ENCODE data around the gene CD164. TPM values are rescaled to one million over a fixed set of nuclear protein-coding genes. Genes with fewer than 3 reads are reported as not detected.

CD164 gene
- 100 to 1,000 TPM; 223 to 229 TPM for total RNA-seq

DNA sequence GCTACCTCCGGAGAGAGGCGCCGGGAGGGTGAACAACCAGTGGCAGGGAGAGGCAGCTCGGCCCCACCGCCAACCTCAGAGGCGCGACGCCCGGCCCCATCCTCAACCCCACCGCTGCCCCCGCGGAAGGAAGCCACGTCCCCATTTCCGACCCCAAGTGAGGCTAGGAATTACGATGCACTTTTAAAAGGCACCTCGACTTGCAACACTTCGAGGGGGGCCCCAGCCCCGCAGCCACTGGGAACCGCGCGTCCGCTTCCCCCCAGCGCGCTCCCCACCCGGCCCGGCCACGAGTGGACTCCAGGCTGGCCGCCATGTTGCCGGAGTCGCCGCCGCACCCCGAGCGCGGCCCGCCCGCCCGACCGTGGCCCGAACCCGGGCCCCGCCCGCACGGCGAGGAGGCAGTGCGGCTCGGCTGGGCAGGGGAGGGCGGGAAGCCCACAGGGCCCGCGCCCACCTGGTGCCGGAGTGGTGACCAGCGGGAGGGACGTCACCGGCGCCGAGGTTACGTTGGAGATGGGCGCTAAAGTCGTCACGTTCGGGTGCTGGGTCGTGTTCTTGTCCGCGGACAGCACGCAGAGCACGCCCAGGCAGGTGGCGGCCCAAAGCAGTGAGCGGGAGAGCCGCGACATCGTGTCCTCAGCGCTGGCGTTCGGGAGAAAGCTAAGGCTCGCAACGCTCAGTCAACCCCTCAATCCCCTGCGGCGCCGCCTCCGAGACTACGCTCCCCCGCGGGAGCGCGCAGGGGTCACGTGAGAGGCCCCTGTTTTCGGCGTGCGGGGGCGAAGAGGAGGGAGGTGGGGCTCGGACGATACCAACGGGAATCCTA lies at the start of gene CD164:
TSS of gene CD164 (minus strand) at position 721 of the 829 bp plus-strand sequence. CDS start at position 632, 89 bp downstream.
- ChIA-PET CTCF (interaction anchor here (1.0 to 5.4 kb wide), 10 partner anchors 10 to 657 kb away, joined by 3 to 139 read pairs (median 7); partner anchors contain the start of genes CEP57L1, SESN1 and ZBTB24), POLR2A (interaction anchor here (0.6 to 4.7 kb wide), 21 partner anchors 10 to 822 kb away, joined by 3 to 111 read pairs (median 5); partner anchors contain the start of genes CEP57L1, MICAL1, PPIL6 and SESN1)
- H3K4me1 Mint-ChIP-seq (ENCODE audit: low read depth): peaks cover 44% of the 10 kb centered on the region
- peak within 1 kb of the TSS; percentile 99 for H3K27ac Mint-ChIP-seq
- H3K27me3 Mint-ChIP-seq: no peaks in the 10 kb centered on the region
- intact Hi-C loops (cut with micrococcal nuclease): loop anchor here (1.0 to 10.0 kb wide), 11 partner anchors 9 to 1557 kb away; partner anchors contain the start of genes AK9, CDC40, CEP57L1 and FIG4
- DNase-seq: peak; percentile 95
- H3K36me3 Mint-ChIP-seq: peaks cover 38% of the 10 kb centered on the region
- no peaks in the 10 kb centered on the region for H3K9me3 Mint-ChIP-seq
- peak within 1 kb of the TSS; percentile 95 for H3K4me3 Mint-ChIP-seq

DNA sequence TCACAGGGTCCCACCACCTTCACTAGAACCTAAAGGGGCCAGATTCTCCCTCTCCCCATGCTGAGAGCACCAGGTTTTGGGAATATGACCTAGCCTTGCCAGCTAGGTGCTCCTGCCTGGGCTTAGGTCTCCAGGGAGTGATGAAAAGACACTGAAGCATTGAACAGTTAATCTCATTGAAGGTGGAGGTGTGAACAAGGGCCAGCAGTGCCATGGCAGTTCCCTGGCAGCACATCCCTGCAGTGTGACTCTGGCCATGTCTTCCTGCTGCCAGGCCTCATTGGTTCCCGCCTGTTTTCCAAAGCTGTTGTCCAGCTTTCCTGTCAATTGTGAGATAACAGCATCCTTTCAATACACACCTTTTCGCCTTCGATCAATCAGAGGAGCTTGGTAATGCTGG lies 47.2 kb upstream of the CD164 start:
- Mint-ChIP-seq H3K9me3 (no peaks in the 10 kb centered on the region), H3K36me3 (no peaks in the 10 kb centered on the region), H3K4me1 (ENCODE audit: low read depth) (peaks cover 3% of the 10 kb centered on the region), H3K27ac (no peak overlapping the region), H3K27me3 (peaks cover 1% of the 10 kb centered on the region), H3K4me3 (no peak overlapping the region)
- ChIA-PET CTCF (no interaction called here), POLR2A (no interaction called here)
- intact Hi-C loops (cut with micrococcal nuclease): no loop called here
- DNase-seq: no peak

DNA sequence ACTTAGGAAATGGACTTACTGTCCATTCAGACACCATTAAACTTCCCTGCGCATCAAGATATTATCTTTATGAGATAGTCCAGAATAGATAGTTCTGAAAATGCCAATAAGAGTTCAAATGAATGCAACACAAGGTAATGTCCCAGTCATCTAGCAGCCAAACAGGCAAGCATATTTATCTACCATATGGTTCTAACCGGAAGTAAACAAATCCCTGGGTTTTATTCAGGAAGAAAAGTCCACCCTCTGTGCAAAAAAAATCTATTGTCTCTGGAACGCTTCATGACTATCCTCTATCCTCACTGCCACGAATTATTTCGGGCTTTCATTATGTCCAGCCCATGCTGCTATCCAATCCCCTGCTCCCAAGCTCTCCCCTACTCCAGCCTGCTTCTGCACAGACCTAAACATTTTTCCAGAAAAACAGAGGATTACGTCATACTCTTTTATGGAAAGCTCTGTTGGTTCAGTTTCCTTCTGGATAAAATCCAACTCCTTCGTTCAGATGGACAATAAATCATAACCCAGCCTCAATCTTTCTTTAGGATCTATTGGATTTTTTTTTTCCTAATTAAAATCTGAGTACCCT lies 46.7 kb upstream of the CD164 start:
- Mint-ChIP-seq H3K27me3 (peaks cover 1% of the 10 kb centered on the region), H3K4me3 (no peak overlapping the region), H3K27ac (no peak overlapping the region), H3K36me3 (no peaks in the 10 kb centered on the region), H3K4me1 (ENCODE audit: low read depth) (peaks cover 3% of the 10 kb centered on the region), H3K9me3 (no peaks in the 10 kb centered on the region)
- DNase-seq: no peak
- POLR2A ChIA-PET: interaction anchor here (0.6 kb wide), 1 partner anchor 40 kb away, joined by 3 read pairs; no protein-coding TSS in a partner anchor
- intact Hi-C loops (cut with micrococcal nuclease): no loop called here
- CTCF ChIA-PET: no interaction called here

- ChIA-PET CTCF (no interaction called here), POLR2A (no interaction called here)
- peaks cover 1% of the 10 kb centered on the region for H3K27me3 Mint-ChIP-seq
- no peak for DNase-seq
- intact Hi-C loops (cut with micrococcal nuclease): no loop called here
- H3K9me3 Mint-ChIP-seq: no peaks in the 10 kb centered on the region
- no peak overlapping the region for H3K4me3 Mint-ChIP-seq
- peaks cover 3% of the 10 kb centered on the region for H3K4me1 Mint-ChIP-seq (ENCODE audit: low read depth)
- H3K27ac Mint-ChIP-seq: no peak overlapping the region
- no peaks in the 10 kb centered on the region for H3K36me3 Mint-ChIP-seq
Observed at GRCh38 chr6:109424946-109425345, 42.7 kb upstream of the CD164 start.

DNA sequence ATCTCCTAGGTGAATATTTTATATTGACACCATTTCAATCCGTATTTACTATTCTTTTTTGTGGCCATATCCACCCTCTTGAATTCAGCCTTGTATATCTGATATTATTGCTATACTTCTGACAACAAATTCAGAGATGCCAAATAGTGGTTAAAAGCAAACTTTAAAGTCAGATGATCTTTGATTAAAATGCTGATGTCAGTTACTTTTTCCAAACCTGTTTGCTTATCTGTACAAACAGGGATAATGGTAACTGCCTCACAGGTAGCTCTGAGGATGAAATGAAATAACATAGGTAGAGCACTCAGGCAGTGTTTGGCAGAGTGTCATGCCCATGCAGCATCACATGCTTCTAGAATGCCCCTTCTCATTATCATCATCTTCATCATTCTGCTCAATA lies 38.9 kb upstream of the CD164 start:
- CTCF ChIA-PET: interaction anchor here (1.0 kb wide), 1 partner anchor 27 kb away, joined by 3 read pairs; no protein-coding TSS in a partner anchor
- DNase-seq: no peak
- Mint-ChIP-seq H3K4me3 (no peak overlapping the region), H3K9me3 (no peaks in the 10 kb centered on the region), H3K36me3 (no peaks in the 10 kb centered on the region), H3K4me1 (ENCODE audit: low read depth) (peaks cover 2% of the 10 kb centered on the region), H3K27ac (no peak overlapping the region), H3K27me3 (no peaks in the 10 kb centered on the region)
- POLR2A ChIA-PET: no interaction called here
- intact Hi-C loops (cut with micrococcal nuclease): no loop called here

GRCh38 chr6:109420751-109421150 lies 38.5 kb upstream of the CD164 start:
- H3K36me3 Mint-ChIP-seq: no peaks in the 10 kb centered on the region
- no peaks in the 10 kb centered on the region for H3K27me3 Mint-ChIP-seq
- H3K27ac Mint-ChIP-seq: no peak overlapping the region
- no peak for DNase-seq
- H3K4me1 Mint-ChIP-seq (ENCODE audit: low read depth): no peaks in the 10 kb centered on the region
- H3K4me3 Mint-ChIP-seq: no peak overlapping the region
- CTCF ChIA-PET: no interaction called here
- POLR2A ChIA-PET: no interaction called here
- intact Hi-C loops (cut with micrococcal nuclease): no loop called here
- no peaks in the 10 kb centered on the region for H3K9me3 Mint-ChIP-seq

GRCh38 chr6:109417646-109418045 lies 35.4 kb upstream of the CD164 start:
- DNase-seq: no peak
- POLR2A ChIA-PET: no interaction called here
- CTCF ChIA-PET: no interaction called here
- Mint-ChIP-seq H3K27ac (no peak overlapping the region), H3K4me1 (ENCODE audit: low read depth) (no peaks in the 10 kb centered on the region), H3K4me3 (no peak overlapping the region), H3K27me3 (no peaks in the 10 kb centered on the region), H3K9me3 (no peaks in the 10 kb centered on the region), H3K36me3 (no peaks in the 10 kb centered on the region)
- intact Hi-C loops (cut with micrococcal nuclease): no loop called here

- intact Hi-C loops (cut with micrococcal nuclease): no loop called here
- Mint-ChIP-seq H3K9me3 (no peaks in the 10 kb centered on the region), H3K27ac (no peak overlapping the region), H3K4me1 (ENCODE audit: low read depth) (no peaks in the 10 kb centered on the region), H3K36me3 (no peaks in the 10 kb centered on the region), H3K4me3 (no peak overlapping the region), H3K27me3 (peaks cover 2% of the 10 kb centered on the region)
- DNase-seq: no peak
- CTCF ChIA-PET: no interaction called here
- POLR2A ChIA-PET: no interaction called here
Observed at GRCh38 chr6:109411034-109411433, 28.8 kb upstream of the CD164 start.

- Mint-ChIP-seq H3K4me1 (ENCODE audit: low read depth) (no peaks in the 10 kb centered on the region), H3K4me3 (no peak overlapping the region), H3K27me3 (peaks cover 2% of the 10 kb centered on the region), H3K9me3 (no peaks in the 10 kb centered on the region), H3K36me3 (no peaks in the 10 kb centered on the region), H3K27ac (no peak overlapping the region)
- ChIA-PET CTCF (interaction anchor here (0.6 kb wide), 1 partner anchor 218 kb away, joined by 3 read pairs; no protein-coding TSS in a partner anchor), POLR2A (no interaction called here)
- DNase-seq: no peak
- intact Hi-C loops (cut with micrococcal nuclease): no loop called here
Observed at GRCh38 chr6:109406196-109406595, 23.9 kb upstream of the CD164 start.

DNA sequence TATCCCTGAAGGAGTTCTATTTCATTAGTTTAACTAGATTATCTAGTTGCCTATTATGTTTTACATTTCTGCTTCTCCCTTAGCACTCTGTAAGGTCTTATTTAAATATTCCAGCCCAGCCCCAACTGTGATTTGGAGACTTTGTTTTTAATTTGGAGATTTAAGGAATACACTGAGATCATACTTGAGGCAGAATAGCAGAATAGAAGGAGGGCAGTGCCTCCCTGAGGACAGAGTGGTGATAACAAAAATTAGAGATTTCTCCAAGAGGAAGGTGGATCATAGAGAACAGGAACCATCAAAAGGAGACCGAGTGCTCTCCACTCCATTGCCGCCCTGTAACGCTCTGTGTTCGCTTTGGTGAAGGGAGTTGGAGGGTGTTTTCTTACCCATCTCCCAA lies 14.8 kb upstream of the CD164 start:
- ChIA-PET POLR2A (interaction anchor here (1.0 kb wide), 1 partner anchor 14 kb away, joined by 6 read pairs; no protein-coding TSS in a partner anchor), CTCF (interaction anchor here (2.0 to 2.5 kb wide), 2 partner anchors 12 to 209 kb away, joined by 10 to 13 read pairs; no protein-coding TSS in a partner anchor)
- no peak overlapping the region for H3K27ac Mint-ChIP-seq
- DNase-seq: no peak
- intact Hi-C loops (cut with micrococcal nuclease): no loop called here
- H3K4me1 Mint-ChIP-seq (ENCODE audit: low read depth): peaks cover 5% of the 10 kb centered on the region
- H3K27me3 Mint-ChIP-seq: no peaks in the 10 kb centered on the region
- H3K36me3 Mint-ChIP-seq: no peaks in the 10 kb centered on the region
- H3K4me3 Mint-ChIP-seq: no peak overlapping the region
- H3K9me3 Mint-ChIP-seq: no peaks in the 10 kb centered on the region

DNA sequence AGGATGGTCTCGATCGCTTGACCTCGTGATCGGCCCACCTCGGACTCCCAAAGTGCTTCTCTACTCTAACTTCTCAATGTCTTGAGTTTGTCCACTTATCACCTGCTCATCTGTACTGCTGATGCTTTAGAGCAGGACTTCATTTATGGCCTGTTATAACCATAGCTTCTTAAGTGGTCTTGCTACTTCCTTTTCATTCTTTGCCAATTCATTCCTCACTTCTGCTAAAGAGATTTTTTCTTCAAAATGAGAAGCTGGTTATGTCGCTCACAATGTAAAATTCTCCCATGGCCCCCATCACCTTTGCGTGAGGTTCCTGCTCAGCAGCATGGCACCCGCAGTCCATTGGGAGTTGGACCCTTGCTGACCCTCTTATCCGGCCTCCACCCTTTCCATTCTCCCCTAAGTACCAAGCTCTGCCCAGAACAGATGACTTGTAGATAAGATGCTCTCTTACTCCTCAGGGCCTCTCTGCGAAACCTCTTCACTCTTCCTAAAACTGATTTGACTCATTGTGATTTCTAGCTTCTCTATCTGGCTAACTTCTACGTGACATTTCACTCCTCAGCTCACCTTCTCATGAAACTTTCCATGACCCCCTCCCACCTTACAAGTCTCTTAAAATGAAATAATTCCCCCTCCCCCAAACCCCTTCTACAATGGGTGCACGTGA lies 13.9 kb upstream of the CD164 start:
- Mint-ChIP-seq H3K36me3 (no peaks in the 10 kb centered on the region), H3K27me3 (no peaks in the 10 kb centered on the region), H3K27ac (no peak overlapping the region), H3K9me3 (no peaks in the 10 kb centered on the region), H3K4me3 (no peak overlapping the region), H3K4me1 (ENCODE audit: low read depth) (peaks cover 5% of the 10 kb centered on the region)
- POLR2A ChIA-PET: interaction anchor here (1.0 kb wide), 1 partner anchor 13 kb away, joined by 6 read pairs; no protein-coding TSS in a partner anchor
- CTCF ChIA-PET: interaction anchor here (0.7 to 2.5 kb wide), 3 partner anchors 12 to 208 kb away, joined by 3 to 13 read pairs (median 10); no protein-coding TSS in a partner anchor
- DNase-seq: no peak
- intact Hi-C loops (cut with micrococcal nuclease): no loop called here

DNA sequence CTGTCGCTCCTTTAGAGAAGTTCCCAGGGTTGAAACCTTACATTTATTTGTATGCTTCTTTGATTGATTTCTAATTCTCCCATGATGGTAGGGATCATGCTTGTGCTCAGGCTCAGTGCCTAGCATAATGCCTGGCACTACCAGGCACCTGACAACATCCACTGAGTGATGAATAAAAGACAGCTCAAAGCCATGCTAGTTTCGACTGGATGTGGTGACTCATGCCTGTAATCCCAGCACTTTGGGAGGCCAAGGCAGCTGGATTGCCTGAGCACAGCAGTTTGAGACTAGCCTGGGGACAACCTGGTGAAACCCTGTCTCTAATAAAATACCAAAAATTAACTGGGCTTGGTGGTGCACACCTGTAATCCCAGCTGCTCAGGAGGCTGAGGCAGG lies 11.6 kb upstream of the CD164 start:
- ChIA-PET POLR2A (interaction anchor here (1.1 kb wide), 1 partner anchor 11 kb away, joined by 3 read pairs; no protein-coding TSS in a partner anchor), CTCF (interaction anchor here (1.1 to 1.2 kb wide), 2 partner anchors 10 to 28 kb away, joined by 3 to 4 read pairs; no protein-coding TSS in a partner anchor)
- intact Hi-C loops (cut with micrococcal nuclease): no loop called here
- Mint-ChIP-seq H3K27ac (no peak overlapping the region), H3K9me3 (no peaks in the 10 kb centered on the region), H3K36me3 (no peaks in the 10 kb centered on the region), H3K4me3 (no peak overlapping the region), H3K4me1 (ENCODE audit: low read depth) (peaks cover 5% of the 10 kb centered on the region), H3K27me3 (no peaks in the 10 kb centered on the region)
- DNase-seq: no peak
